ENCODE measurements around the gene CSF3R.

The CSF3R gene

DNA sequence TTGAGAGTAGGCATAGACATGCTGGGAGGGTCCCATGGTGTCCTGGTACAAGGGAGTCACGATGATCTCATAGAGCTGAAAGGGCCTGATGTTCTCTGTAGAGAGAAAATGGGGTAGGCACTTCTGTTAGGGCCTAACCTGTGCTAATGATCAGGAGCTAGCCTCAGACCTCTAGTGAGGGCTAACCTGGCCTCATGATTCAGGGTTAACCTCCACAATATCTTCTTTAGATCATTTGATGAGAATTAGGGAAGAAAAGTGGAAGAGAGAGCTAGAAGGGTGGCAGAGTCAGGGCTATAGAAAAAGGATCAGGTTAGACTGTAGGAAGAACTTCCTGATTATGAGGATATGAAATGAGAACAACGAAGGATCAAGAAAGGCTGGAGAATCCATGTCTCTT is 13.6 kb downstream of the CSF3R start:
- TF ChIP-seq SPI1 (IDR thresholded peaks at IDR 0.05; ENCODE audit: borderline replicate concordance, low read depth) (no peak), CTCF (IDR thresholded peaks at IDR 0.05; ENCODE audit: insufficient read depth, low read length) (no peak), REST (IDR thresholded peaks at IDR 0.05; ENCODE audit: insufficient replicate concordance, low read depth) (no peak), GABPA (IDR thresholded peaks at IDR 0.05; ENCODE audit: low read depth) (no peak), POLR2AphosphoS5 (IDR thresholded peaks at IDR 0.05; ENCODE audit: low read depth) (no peak)
- DNase-seq (ENCODE audit: low read depth in 1 of 2, low spot score in 1 of 2) = no peak
- no peaks in the 10 kb centered on the region for H3K27me3 ChIP-seq (ENCODE audit: insufficient read depth, poor library complexity, severe bottlenecking)
- no peak overlapping the region for H3K4me3 ChIP-seq (replicated peaks; ENCODE audit: insufficient read depth, low read length)
- H3K27ac ChIP-seq (replicated peaks) = no peak overlapping the region

DNA sequence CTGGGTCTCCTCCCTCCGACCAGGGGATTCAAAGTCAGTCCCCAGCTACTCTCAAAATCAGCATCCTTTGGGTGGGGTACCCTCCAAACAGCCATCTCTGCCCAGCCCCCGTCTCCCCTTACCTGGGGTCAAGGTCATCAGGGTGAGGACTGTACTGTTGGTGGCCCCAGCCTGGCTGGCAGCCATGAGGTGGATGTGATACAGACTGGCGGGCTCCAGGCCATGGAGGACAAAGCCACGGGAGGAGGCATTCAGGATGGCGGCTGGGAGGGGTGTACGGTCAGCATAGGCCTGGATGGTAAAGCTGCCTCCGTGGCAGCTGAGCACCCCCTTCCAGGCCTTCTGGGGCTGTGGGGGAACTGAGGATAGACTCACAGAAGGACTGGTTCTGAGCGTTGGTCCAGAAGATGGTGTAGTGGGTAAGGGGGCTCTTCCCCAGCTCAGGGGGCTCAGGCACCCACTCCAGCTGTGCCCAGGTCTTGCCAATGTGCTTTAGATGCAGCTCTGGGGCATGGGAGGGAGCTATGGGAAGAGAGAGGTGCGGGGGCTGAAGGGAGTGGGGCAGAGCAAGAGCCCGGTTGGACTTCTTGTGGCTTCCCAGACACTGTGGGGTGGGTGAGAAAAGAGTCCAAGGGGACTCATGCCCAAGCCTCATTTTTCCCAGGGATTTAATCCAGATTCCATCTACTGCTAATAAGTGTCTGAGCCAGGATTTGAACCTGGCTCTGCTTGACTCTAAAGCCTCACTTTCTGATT is 14.8 kb downstream of the CSF3R start:
- Histone ChIP-seq H3K27me3 (ENCODE audit: insufficient read depth, poor library complexity, severe bottlenecking) (no peaks in the 10 kb centered on the region), H3K27ac (replicated peaks) (no peak overlapping the region), H3K4me3 (replicated peaks; ENCODE audit: insufficient read depth, low read length) (no peak overlapping the region)
- no peak for DNase-seq (ENCODE audit: low read depth in 1 of 2, low spot score in 1 of 2)
- no peak for TF ChIP-seq POLR2AphosphoS5 (IDR thresholded peaks at IDR 0.05; ENCODE audit: low read depth)
- no peak for TF ChIP-seq GABPA (IDR thresholded peaks at IDR 0.05; ENCODE audit: low read depth)
- TF ChIP-seq SPI1 (IDR thresholded peaks at IDR 0.05; ENCODE audit: borderline replicate concordance, low read depth) = no peak
- TF ChIP-seq REST (IDR thresholded peaks at IDR 0.05; ENCODE audit: insufficient replicate concordance, low read depth) = no peak
- TF ChIP-seq CTCF (IDR thresholded peaks at IDR 0.05; ENCODE audit: insufficient read depth, low read length) = no peak

GRCh38 chr1:36467027-36467410 is 15.7 kb downstream of the CSF3R start:
- Histone ChIP-seq H3K27ac (replicated peaks) (no peak overlapping the region), H3K27me3 (ENCODE audit: insufficient read depth, poor library complexity, severe bottlenecking) (no peaks in the 10 kb centered on the region), H3K4me3 (replicated peaks; ENCODE audit: insufficient read depth, low read length) (no peak overlapping the region)
- TF ChIP-seq POLR2AphosphoS5 (IDR thresholded peaks at IDR 0.05; ENCODE audit: low read depth) (no peak), GABPA (IDR thresholded peaks at IDR 0.05; ENCODE audit: low read depth) (no peak), CTCF (IDR thresholded peaks at IDR 0.05; ENCODE audit: insufficient read depth, low read length) (no peak), REST (IDR thresholded peaks at IDR 0.05; ENCODE audit: insufficient replicate concordance, low read depth) (no peak), SPI1 (IDR thresholded peaks at IDR 0.05; ENCODE audit: borderline replicate concordance, low read depth) (no peak)
- no peak for DNase-seq (ENCODE audit: low read depth in 1 of 2, low spot score in 1 of 2)
